Measurements from ENCODE around the gene DLG1.
A peak's percentile ranks its signal among the peaks of the same experiment; 100 is the strongest.
"Not testable (repeated sequence)": the region's sequence is repeated elsewhere in the genome, so short reads cannot be mapped to it uniquely, and the experiment has no call there.

DLG1 gene

DNA sequence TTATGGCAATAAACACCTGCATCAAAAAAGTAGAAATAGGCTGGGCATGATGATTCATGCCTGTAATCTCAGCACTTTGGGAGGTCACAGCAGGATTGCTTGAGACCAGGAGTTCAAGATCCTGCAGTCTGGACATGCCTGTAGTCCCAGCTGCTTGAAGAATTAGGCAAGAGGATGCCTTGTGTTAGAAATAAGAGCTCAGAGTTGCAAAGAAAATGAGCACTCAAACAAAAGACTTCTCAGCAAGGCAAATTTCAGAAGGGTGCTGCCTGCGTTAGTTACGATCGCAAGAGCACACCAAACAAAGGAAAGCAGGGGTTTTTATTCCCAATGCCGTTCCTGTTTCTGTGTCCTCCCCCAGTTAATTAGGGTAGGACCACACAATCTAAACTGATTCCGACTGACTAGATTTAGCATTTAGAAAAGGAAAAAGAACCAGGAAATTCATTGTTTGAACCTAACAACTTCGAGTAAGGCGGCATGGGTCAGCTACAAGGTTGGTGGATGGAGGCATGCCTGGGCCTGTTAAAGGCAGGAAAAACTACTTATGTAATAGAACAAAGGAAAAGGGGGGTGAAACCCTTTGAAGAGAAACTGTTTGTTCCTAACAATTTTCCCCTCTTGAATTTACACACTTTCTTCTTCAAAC lies 55.5 kb downstream of the DLG1 start:
- no peak for DNase-seq

DNA sequence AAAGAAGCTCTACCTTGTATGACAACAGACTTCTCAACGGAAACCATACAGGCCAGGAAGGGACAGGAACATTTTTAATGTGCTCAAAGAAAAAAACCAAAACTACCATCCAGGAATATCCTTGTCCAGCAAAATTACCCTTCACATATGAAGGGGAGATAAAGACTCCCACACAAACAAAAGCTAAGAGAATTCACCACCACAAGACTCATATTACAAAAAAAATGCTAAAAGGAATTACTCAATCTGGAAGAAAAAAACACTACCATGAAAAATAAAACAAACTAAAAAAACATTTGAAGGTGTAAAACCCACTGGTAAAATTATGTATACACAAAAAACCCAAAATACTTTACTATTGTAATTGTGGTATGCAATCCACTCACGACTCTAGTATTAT lies 57.2 kb downstream of the DLG1 start:
- no peak for DNase-seq

DNA sequence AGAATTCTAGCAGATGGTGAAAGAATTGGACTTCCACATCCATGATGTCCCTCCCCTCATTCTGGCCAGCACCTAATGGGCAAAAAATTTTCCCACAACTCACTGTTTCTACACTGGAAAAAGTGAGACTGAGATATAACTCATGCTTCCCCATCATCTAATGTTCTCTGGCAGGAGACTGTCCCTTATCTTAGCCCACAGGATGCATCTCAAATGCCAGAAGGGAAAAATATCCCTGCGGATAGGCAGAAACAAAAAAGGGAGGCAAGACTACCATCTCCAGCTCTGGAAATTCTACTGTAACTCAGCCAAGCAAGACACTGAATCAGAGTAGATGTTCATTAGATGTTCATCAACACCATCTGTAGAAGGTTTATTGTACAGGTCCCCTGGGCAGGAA lies 58.6 kb downstream of the DLG1 start:
- no peak for DNase-seq

DNA sequence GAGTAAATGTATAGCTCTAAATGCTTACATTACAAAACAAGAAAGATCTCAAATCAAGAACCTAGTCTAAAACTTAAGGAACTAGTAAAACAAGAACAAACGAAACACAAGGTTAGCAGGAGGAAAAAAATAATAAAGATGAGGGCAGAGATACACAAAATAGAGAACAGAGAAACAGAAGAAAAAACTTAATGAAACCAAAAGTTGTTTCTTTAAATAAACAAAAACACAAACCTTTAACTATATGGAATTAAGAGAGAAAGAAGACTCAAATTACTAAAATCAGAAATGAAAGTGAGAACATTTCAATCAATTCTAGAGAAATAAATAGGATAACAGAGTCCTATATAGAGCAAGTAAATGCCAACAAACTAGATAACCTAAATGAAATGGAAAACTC lies 59.6 kb downstream of the DLG1 start:
- DNase-seq = no peak

DNA sequence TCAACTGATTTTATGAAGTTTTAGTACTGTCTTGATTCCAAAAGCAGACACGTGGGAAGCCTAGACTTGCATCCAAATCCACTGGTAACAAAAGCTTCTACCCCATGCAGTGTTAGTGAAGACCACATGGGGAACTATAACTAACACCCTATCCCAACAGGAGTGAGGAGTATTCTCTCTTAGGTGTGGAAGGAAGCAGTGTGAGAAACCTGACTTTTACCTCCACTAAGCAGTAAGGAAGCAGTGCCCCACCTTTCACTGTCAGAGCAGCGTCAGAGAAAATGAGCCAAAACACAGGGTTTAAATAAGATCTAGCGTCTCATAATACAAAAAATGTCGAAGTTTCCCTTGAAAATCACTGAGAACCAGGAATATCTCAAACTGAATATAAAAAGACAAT lies 60.5 kb downstream of the DLG1 start:
- no peak for DNase-seq

DNA sequence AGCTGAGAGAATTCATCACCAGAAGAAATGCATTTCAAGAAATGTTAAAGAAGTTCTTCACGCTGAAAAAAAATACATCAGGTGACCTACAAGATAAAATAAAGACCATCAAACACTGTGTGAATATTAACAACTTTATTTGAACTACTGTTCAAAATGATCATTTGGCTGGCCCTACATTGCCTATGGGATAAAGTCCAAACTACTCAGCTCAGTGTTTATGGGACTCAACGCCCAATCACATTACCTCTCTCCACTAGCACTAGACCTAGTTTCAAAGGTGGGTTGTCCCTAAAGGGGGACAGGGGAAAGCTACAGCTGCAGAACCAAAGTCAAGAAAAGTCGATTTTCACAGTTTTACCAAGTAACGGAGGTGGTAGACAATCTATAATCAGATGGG lies 62.0 kb downstream of the DLG1 start:
- DNase-seq = no peak

DNA sequence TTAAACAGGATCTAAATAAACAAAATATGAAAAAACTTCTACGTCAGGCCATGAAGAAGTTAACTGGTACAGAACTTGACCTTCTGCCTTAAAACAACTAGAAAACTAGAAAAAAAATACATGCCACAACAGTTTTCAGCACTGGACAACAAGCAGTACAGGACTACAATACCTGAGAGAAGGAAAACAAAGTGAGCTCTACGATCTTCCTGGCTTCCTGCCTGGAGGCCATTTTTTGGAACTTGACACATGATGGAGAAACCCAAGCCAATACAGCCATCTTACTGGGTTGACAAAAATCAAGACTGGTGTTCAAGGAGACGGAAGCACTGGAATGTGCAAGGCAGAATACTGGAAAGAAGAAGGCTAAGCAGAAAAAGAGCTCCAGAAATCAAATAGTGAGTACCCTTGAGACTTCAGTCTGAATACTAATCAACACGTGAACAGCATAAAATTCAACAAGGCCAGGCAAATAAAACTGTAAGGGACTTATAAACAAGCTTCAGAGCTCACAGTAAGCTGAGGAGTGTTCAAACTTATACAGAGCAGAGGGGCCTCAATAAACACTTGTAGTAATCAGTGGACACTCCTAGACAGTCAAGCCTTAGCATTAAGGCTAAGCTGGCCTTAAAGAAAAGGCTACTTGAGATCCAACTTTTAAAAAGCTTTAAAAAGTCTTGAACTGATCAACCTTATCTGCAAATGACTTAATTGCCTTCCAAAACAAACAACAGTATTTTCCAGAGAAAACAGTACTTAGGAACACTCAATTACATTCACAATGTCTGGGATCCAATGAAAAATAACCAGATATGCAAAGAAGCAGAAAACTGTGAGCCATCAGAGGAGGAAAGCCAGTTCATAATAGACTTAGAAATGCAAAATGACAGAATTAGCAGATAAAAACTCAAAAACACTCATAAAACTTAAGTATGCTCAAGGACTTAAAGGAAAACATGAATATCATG lies 63.2 kb downstream of the DLG1 start:
- DNase-seq = no peak

DNA sequence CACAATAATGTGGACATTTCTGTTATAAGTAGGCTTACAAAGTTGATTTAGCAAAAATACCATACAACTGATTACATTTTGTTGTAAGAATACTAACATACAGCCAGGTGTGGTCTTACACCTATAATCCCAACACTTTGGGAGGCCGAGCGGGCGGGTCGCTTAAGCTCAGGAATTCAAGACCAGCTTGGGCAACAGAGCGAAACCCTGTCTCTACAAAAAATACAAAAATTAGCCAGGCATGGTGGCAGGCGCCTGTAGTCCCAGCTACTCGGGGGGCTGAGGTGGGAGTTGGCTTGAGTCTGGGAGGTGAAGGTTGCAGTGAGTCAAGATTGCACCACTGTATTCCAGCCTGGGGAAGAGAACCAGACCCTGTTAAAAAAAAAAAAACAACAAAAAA lies 67.1 kb downstream of the DLG1 start:
- DNase-seq = no peak

DNA sequence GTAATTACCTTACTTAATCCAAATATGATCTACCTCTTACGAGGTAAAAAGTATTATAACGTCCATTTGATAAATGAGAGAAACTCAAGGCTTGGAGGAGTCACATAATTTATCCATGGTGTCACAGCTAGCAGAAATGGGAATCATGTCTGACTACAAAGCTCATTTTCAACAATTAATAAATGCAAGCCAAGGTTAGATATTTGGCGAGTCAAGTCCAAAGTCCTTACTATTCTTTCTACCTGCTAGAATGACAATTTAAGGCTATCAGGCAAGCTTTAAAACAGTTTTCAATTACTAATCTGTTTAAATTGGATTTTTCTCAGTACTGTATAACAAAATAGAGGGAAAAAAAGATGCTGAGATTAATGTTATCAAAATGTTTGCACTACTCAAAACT lies 68.6 kb downstream of the DLG1 start:
- no peak for DNase-seq

DNA sequence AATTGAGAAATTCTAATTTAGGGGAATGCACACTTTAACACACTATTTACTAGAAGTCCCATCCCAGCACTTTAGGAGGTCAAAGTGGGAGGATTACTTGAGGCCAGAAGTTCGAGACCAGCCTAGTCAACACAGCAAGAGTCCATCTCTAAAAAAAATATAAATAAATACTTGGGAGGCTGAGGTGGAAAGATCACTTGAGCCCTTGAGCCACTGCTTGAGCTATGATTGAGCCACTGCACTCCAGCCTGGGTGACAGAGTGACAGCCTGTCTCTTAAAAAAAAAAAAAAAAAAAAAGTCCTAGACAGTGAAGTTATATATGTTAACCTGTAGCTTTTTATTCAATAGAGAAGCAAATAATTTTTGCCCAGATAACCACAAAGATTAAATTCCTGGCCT lies 69.2 kb downstream of the DLG1 start:
- no peak for DNase-seq

DNA sequence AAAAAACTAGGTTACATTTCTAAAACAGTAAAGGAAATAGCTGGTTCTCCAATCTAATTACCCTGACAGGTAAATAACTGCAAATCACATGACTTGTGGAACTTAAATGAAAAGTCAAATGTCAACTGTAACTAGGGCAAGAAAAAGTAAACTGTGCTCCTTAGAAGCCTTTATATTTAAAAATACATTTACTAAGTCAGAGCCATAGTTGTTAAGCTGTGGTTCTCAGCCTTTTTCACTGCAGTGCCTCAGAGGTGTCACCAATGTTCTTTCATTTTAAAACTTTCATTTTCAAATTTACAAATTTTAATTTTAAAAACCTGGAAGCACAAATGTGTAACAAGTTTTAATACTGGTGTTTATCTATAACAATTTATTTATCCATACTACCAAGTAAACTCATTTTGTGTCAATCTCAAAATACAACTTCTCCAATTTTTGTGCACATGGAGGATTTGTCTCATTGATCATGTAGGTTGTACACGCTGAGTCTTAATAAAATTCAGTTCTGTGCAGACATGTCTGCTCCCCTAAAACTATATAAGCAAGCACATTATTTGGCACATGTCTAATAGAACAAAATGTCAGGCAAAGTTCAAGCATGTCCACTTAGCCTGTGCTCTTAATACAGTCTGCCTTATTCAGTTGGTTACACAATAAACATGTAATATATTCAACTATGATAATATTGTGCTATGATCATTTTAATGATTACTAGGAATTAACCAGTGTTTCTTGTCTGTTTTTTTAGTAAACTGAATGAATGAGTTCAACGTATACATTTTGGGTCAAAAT lies 70.4 kb downstream of the DLG1 start:
- no peak for DNase-seq

DNA sequence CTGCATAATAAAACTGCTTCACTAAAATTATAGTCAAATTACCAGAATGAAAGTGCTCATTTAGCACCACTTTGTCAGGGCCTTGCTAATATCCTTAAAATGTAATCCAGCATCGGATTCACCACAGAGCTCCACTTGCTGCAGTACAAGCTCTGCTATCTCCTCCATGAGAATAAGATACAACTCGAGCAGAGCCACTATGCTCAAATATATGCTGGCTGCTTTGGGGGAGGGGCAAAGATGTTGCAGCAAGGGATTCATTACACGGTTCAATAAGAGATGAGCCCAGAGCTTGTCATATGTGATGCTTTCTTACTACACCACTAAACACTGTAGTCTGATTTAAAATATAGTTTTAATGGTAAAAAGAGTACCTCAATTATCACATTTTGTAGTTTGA lies 72.2 kb downstream of the DLG1 start:
- no peak for DNase-seq

DNA sequence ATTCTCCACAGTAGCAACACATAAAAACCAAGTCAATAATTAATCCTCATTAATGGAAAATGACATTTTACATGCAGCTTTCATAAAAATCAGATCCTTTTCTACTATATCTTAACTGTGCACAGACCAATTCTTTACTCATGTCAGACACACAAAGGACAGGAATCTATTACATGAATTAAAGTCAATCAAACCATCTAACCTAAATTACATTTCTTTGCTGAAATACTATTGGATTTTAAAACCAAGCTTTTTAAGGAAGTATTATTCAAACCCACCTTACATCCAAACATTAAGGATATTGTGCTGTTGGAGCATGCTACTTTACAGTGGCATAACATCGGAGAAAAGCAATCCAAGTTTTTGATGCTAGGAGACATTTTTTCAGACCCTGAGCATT lies 72.8 kb downstream of the DLG1 start:
- DNase-seq = no peak

DNA sequence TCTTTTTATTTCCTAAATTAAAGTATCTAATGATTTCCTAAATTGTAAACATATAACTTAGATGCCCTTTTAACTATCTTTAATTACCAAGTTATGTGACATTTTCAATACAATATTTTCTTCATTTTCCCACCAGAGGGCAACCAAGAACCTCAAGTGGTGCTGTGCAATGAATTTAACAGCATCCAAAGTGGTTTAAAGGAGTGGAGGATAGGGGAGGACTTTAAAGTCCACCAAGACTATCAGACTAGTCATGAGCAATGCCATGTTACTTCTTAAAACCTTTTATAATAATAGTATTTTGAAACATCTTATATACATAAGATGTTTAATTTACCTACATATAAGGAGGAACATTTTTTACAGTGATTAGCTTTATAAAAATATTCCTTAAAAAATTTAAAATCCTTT lies 74.4 kb downstream of the DLG1 start:
- DNase-seq = peak; percentile 14 to 45

DNA sequence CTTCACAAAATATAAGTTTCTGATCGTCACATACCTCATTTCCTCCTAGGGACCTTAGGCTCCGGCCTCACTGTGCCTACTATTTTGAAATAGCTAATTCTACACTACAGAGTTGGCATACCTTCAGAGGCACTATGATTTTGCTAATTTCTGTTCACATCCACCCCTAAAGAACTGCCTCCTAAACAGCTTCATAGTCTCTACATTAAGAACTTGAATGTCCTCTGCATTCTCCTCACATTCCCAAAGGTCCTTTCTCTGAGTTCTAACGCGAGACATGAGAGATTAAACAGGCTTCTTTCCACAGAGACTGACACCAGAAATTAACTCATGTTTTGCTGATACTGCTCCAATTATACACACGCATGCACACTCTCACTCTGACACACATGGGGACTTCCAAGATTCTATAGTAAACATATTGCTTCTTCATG lies 75.5 kb downstream of the DLG1 start:
- DNase-seq = no peak

DNA sequence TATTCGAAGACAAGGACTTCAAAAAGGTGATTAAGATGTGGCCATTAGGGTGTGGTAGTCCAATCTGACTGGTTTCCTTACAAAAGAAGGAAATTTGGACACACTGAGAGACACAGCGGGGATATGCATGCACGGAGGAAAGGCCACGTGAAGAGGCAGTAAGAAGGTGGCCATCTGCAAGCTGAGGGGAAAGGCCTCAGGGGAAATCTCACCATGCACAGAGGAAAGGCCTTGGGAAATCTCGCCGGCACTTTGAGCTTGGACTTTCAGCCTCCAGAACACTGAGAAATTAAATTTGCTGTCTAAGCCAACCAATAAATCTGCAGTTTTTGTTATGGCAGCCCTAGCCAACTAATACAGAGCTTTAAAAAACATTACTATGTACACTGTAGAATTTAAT lies 78.8 kb downstream of the DLG1 start:
- no peak for DNase-seq

DNA sequence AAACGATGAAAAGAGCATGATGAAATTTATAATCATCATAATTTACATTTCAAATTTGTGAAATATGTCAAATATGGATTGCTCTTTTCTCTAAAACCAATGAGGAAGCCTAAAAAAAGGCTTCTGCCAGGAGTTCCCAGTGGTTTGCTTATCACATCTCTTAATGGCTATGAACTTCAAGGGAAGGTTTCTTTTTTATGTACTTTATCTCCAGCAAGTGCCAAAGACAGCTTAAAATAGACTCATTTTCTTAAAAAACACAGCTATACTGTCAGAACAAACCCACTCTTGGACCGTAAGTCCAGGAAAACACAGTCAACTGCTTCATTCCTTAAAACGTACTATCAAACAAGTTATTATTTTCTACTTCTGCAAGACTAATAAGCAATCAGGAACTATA lies 80.2 kb downstream of the DLG1 start:
- no peak for DNase-seq

DNA sequence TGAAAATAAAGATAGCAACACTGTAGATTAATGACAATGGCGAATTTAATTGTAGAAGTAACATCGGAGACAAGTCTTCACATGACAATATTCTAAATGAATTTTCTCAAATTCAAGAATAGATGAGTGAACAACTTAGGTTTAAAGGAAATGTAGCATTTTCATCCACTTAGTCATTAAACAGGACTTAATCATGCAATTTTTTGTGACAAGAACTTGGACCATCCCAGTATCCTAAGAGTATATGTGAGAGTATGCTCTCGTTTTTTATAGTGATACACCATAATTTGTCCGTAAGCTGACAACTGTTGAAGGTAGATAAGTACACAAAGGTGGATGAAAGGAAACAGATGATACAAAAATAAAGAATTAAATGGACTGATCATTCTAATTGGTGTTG lies 81.5 kb downstream of the DLG1 start:
- DNase-seq = no peak

DNA sequence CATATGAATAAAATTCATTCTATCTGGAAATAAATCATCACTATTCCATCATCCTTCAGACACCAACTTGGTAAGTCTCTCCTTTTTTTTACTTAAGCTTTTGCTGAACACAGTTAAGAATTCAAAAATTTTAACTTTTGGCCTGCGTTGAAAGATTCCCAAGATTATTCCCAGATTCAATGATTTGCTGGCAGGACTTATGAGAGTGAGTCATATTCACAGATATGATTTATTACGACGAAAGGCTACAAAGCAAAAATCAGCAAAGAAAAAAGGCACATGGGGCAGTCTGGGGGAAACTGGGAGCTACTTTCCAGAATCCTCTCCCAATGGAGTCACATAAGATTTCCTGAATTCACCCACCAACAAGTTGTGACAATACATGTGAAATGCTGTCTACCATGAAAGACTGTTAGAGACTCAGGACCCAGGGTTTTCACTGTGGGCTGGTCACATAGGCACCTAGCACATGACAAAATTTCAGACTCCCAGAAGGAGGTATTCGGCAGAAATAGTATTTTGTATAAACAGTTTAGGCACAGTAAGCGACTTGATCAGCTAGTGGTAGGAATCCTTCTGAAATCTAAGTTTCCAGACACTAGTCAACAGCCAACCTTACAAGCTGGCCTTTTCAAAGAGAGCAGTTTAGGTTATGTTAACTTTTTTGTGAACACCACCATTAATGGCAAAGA lies 82.1 kb downstream of the DLG1 start:
- no peak for DNase-seq

DNA sequence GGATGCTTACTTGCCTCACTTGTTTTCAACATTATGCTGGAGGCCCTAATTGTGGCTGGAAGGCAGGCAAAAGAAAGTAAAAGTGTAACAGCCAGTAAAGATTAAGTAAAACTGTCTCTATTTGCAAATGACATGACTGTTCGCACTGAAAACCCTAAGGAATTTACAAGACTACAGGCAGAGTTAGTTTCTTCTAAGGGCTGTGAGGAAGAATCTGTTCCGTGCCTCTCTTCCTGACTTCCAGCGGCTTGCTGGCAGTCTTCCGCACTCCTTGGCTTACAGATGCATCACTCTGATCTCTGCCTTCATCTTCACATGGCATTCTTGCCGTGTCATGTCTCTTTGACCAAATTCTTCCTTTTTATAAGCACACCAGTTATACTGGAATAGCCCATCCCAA lies 86.1 kb downstream of the DLG1 start:
- DNase-seq = no peak

DNA sequence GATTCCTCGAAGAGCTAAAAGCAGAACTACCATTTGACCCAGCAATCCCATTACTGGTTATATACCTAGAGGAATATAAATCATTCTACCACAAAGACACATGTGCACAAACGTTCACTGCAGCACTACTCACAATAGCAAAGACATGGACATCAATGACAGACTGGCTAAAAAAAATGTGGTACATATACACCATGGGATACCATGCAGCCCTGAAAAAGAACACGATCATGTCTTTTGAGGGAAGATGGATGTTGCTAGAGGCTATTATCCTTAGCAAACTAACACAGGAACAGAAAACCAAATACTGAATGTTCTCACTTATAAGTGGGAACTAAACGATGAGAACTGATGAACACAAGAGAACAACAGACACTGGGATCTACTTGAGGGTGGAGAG lies 86.7 kb downstream of the DLG1 start:
- DNase-seq = not testable (repeated sequence)

DNA sequence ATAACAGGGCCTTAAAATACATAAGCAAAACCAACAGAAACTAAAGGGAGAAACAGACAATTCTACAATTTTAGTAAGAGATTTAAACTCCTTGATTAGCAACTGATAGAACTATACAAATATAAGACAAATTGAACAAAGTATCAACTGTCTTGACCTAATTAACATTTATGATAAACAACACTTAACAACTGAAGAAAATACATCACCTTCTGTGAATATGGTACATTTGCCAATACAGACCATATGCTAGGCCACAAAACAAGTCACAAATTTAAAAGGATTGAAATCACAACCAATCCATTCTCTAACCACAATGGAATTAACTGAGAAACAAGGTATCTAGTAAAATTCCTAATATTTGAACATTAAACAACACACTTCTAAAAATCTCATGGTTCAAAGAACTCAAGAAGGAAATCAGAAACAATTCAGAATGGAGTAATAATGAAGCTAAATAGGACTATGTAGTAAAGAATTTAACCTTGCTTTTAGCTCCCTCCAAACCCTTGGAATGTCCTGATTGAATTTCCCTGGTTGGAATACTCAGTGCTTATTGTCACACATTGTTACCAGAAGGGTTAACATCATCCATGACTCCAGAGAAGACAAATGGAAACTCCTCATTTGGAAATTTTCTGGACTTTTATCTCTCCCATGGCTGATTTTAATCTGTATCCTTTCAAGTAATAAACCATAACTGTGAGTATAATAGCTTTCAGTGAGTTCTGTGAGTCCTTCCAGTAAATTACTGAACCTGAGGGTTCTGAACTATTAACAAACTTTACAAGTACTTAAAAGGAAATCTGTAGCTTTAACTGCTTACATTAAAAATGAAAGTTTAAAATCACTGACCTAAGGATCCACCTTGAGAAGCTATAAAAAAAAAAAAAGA lies 88.8 kb downstream of the DLG1 start:
- no peak for DNase-seq
